ENCODE results near the gene FAM229A. TPM values are rescaled to one million over a fixed set of nuclear protein-coding genes. Genes with fewer than 3 reads are reported as not detected.
A peak's percentile ranks its signal among the peaks of the same experiment; 100 is the strongest.

FAM229A gene
- total RNA-seq, 1 experiment from 2014 or later, result 5.6 TPM

DNA sequence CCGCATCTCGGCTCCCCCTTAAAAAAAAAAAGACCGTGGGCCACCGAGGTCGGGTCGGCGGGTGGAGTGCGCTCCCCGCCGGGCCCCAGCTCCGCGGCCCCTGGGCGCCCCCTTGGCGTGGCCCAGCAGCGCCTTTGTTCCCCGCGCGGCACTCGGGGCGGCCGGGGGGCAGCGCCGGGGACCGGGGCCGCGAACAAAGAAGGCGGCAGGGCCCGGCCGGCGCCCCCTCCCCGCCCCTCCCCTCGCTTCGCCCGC is 26.8 kb downstream of the FAM229A start:
- H3K23ac ChIP-seq (ENCODE audit: insufficient read length, low read depth, low read length), result no peak overlapping the region
- TF ChIP-seq, protein P1, sequence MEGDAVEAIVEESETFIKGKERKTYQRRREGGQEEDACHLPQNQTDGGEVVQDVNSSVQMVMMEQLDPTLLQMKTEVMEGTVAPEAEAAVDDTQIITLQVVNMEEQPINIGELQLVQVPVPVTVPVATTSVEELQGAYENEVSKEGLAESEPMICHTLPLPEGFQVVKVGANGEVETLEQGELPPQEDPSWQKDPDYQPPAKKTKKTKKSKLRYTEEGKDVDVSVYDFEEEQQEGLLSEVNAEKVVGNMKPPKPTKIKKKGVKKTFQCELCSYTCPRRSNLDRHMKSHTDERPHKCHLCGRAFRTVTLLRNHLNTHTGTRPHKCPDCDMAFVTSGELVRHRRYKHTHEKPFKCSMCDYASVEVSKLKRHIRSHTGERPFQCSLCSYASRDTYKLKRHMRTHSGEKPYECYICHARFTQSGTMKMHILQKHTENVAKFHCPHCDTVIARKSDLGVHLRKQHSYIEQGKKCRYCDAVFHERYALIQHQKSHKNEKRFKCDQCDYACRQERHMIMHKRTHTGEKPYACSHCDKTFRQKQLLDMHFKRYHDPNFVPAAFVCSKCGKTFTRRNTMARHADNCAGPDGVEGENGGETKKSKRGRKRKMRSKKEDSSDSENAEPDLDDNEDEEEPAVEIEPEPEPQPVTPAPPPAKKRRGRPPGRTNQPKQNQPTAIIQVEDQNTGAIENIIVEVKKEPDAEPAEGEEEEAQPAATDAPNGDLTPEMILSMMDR (conservative IDR thresholded peaks at IDR 0.05), result no peak
- H4K5ac ChIP-seq (ENCODE audit: insufficient read length, low read depth, low read length), result no peak overlapping the region
- no CpG with 5 or more reads among the region's 34 CpGs for WGBS (ENCODE audit: extremely low coverage, insufficient read length, low lambda C conversion rate)
- H3K56ac ChIP-seq (ENCODE audit: insufficient read length, low read depth, low read length), result no peak overlapping the region
- no peak overlapping the region for H3K27ac Mint-ChIP-seq
- no peaks in the 10 kb centered on the region for H3K79me1 ChIP-seq (ENCODE audit: insufficient read depth, low read depth, low read length, poor library complexity, severe bottlenecking)
- H3K9me3 Mint-ChIP-seq, result no peaks in the 10 kb centered on the region; a peak in 1 of 5 replicates
- H2BK20ac ChIP-seq (ENCODE audit: low read depth, low read length, poor library complexity, severe bottlenecking), result no peak overlapping the region
- H3K4me1 ChIP-seq (ENCODE audit: insufficient read depth, low read length), result peaks cover 3% of the 10 kb centered on the region; the same call in 1 of the 2 replicates
- H3K27me3 ChIP-seq (ENCODE audit: insufficient read depth, low read length), result peaks cover 2% of the 10 kb centered on the region; the same call in 1 of the 2 replicates
- peaks cover 11% of the 10 kb centered on the region for H3K23me2 ChIP-seq (ENCODE audit: insufficient read length, low read depth, low read length, poor library complexity, severe bottlenecking)
- H2BK15ac ChIP-seq (ENCODE audit: low read depth, low read length), result no peak overlapping the region
- no peak overlapping the region for H2BK120ac ChIP-seq (ENCODE audit: low read depth, low read length, poor library complexity, severe bottlenecking)
- no peak overlapping the region for H3K4ac ChIP-seq (ENCODE audit: low read depth, low read length)
- no peak overlapping the region for H2BK5ac ChIP-seq (ENCODE audit: insufficient read length, low read length)
- H3K4me3 Mint-ChIP-seq, result peak overlapping the region; percentile 93 to 97; a peak in 4 of 5 replicates
- peaks cover 36% of the 10 kb centered on the region for H3K27me3 Mint-ChIP-seq (ENCODE audit: low read depth)
- H2AFZ ChIP-seq (ENCODE audit: low read length), result no peak overlapping the region
- H2AK5ac ChIP-seq (ENCODE audit: insufficient read length, low read length), result no peak overlapping the region
- H2BK12ac ChIP-seq (ENCODE audit: insufficient read length, low read depth, low read length), result no peak overlapping the region
- H3K79me2 ChIP-seq (ENCODE audit: insufficient read depth, low read length), result peaks cover 6% of the 10 kb centered on the region; the same call in 1 of the 2 replicates
- no peaks in the 10 kb centered on the region for H4K20me1 ChIP-seq (ENCODE audit: control insufficient read depth, insufficient read depth, insufficient read length)
- H3K4me1 Mint-ChIP-seq, result peaks cover 43 to 55% of the 10 kb centered on the region in 2 experiments
- DNase-seq, result no peak
- H3K9ac ChIP-seq (ENCODE audit: extremely low read depth, insufficient read length, low read length), result peak overlapping the region; percentile 72
- H3K14ac ChIP-seq (ENCODE audit: insufficient read depth, low read length), result peak overlapping the region; percentile 63; the same call in 1 of the 2 replicates
- H3K36me3 Mint-ChIP-seq (ENCODE audit: insufficient read depth in 1 of 3, low read depth in 3 of 3), result peaks cover 27 to 47% (median 44%) of the 10 kb centered on the region in 3 experiments
- no peak overlapping the region for H3T11ph ChIP-seq (ENCODE audit: low read length)
- no peak overlapping the region for H3K4me2 ChIP-seq (ENCODE audit: insufficient read depth, insufficient read length, low read length)
- H3K18ac ChIP-seq (ENCODE audit: insufficient read length, low read depth, low read length), result peak overlapping the region; percentile 64
- no peak overlapping the region for H4K8ac ChIP-seq (replicated peaks; ENCODE audit: insufficient read length, low read depth, low read length)
- H3K27ac ChIP-seq (ENCODE audit: insufficient read length, low read depth, low read length), result no peak overlapping the region
- H3K9me3 ChIP-seq (ENCODE audit: control insufficient read depth, low read depth, low read length), result no peaks in the 10 kb centered on the region
- H4K91ac ChIP-seq (ENCODE audit: insufficient read length, low read depth, low read length), result no peak overlapping the region
